Bronchial epithelial cell (primary cell): Measurements from ENCODE around the gene SPACDR. TPM values are rescaled to one million over a fixed set of nuclear protein-coding genes. Genes with fewer than 3 reads are reported as not detected.

Source experiments
- DNase-seq: peaks from one replicate; pipeline ENCODE4 v3.0.0-alpha.2; 2010; ENCODE audit warnings: low read depth
- FAIRE-seq: peaks from 2 replicates; lab custom pipeline; 2011; peaks lifted over from hg19 to GRCh38; lab: Jason Lieb, UNC
- H3K27me3 ChIP-seq: 2 replicates; pipeline ENCODE4 v1.5.1; 2011; ENCODE audit warnings: low read length; ENCODE audit not compliant: control insufficient read depth, insufficient read depth
- H3K36me3 ChIP-seq: 2 replicates; pipeline ENCODE4 v1.5.1; 2011; ENCODE audit warnings: low read length; ENCODE audit not compliant: control insufficient read depth, insufficient read depth
- H3K4me3 ChIP-seq: 2 replicates; pipeline ENCODE4 v1.5.1; 2011; ENCODE audit warnings: mild to moderate bottlenecking, low read depth, low read length, control low read depth
- CTCF ChIP-seq: IDR thresholded peaks from 2 replicates; pipeline ENCODE4 v1.5.1; 2011; ENCODE audit warnings: mild to moderate bottlenecking, moderate library complexity, low read length, control low read depth, inconsistent platforms; ENCODE audit not compliant: insufficient read depth, severe bottlenecking
- total RNA-seq: library from RNA; depleted of rRNA; stranded (reverse); fragments of >200 nt; gene quantifications from 2 replicates; pipeline ENCODE4 v1.2.1, GENCODE V29; 2014

Gene SPACDR
- total RNA-seq, 1 donor from 2014 or later = 0.53 TPM

- FAIRE-seq (no peak), DNase-seq (no peak)
- Histone ChIP-seq H3K4me3 (no peak overlapping the region), H3K27me3 (no peaks in the 10 kb centered on the region), H3K36me3 (peaks cover 11% of the 10 kb centered on the region)
- TF ChIP-seq CTCF = no peak
Measured at GRCh38 chr7:100431286-100431735, 32.7 kb downstream of the SPACDR start.

DNA sequence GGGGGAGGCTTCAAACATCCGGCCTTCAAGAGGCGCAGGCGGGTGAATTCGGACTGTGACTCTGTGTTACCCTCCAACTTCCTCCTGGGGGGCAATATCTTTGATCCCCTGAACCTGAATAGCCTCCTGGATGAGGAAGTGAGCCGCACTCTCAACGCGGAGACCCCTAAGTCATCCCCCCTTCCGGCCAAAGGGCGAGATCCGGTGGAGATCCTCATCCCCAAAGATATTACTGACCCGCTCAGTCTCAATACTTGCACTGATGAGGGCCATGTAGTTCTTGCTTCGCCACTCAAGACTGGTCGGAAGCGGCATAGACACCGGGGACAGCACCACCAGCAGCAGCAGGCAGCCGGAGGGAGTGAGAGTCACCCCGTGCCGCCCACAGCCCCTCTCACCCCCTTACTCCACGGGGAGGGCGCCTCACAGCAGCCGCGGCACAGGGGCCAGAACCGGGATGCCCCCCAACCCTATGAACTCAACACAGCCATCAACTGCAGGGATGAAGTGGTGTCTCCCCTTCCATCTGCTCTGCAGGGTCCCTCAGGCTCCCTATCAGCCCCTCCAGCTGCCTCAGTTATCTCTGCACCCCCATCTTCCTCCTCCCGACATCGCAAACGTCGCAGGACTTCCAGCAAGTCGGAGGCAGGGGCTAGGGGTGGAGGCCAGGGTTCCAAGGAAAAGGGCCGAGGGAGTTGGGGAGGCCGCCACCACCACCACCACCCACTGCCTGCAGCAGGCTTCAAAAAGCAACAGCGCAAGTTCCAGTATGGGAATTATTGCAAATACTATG, 33.4 kb downstream of the SPACDR start:
- Histone ChIP-seq H3K36me3 (peaks cover 11% of the 10 kb centered on the region), H3K27me3 (no peaks in the 10 kb centered on the region), H3K4me3 (peak overlapping the region; percentile 94)
- TF ChIP-seq CTCF = no peak
- FAIRE-seq (no peak), DNase-seq (no peak)

GRCh38 chr7:100429637-100430492, 34.2 kb downstream of the SPACDR start, which contains the start of gene MEPCE:
TSS of gene MEPCE (plus strand) at chr7:100429831. CDS start at chr7:100430019, 188 bp downstream.
- DNase-seq = peak; percentile 74
- no peaks in the 10 kb centered on the region for H3K27me3 ChIP-seq
- TF ChIP-seq CTCF = no peak
- peaks cover 11% of the 10 kb centered on the region for H3K36me3 ChIP-seq
- peak within 1 kb of the TSS; percentile 94 for H3K4me3 ChIP-seq
- FAIRE-seq = no peak

- no peak for TF ChIP-seq CTCF
- peaks cover 11% of the 10 kb centered on the region for H3K36me3 ChIP-seq
- DNase-seq (peak; percentile 97), FAIRE-seq (no peak)
- peak overlapping the region; percentile 94 for H3K4me3 ChIP-seq
- H3K27me3 ChIP-seq = no peaks in the 10 kb centered on the region
Measured at GRCh38 chr7:100428967-100429636, 35.0 kb downstream of the SPACDR start.

GRCh38 chr7:100428199-100428966, 35.7 kb downstream of the SPACDR start, which contains the start of gene ZCWPW1:
TSS of gene ZCWPW1 (minus strand) at chr7:100428703. CDS start at chr7:100420649, 8,054 bp downstream.
- peaks cover 8% of the 10 kb centered on the region for H3K36me3 ChIP-seq
- H3K4me3 ChIP-seq = peak within 1 kb of the TSS; percentile 94
- TF ChIP-seq CTCF = no peak
- no peaks in the 10 kb centered on the region for H3K27me3 ChIP-seq
- FAIRE-seq = no peak
- peak; percentile 93 for DNase-seq
